Cardiac muscle cell (in vitro differentiated cells and primary cell): ENCODE data around the gene ACIN1. TPM values are rescaled to one million over a fixed set of nuclear protein-coding genes. Genes with fewer than 3 reads are reported as not detected.

Source experiments
- DNase-seq, 2 donors: peaks; one replicate each; pipeline versions ENCODE4 v3.0.0 to v3.0.0-alpha.2; 2010 to 2017; ENCODE audit warnings: low read depth in 1 of 2, low spot score in 1 of 2
- H3K27ac ChIP-seq: fragments of 200-600 bp; sonication (generic); 2 replicates; pipeline ENCODE4 v1.5.1; 2016
- H3K27me3 ChIP-seq: fragments of 200-600 bp; sonication (generic); 2 replicates; pipeline ENCODE4 v1.6.0; 2016; ENCODE audit warnings: control low read depth
- H3K36me3 ChIP-seq: fragments of 200-600 bp; sonication (generic); 2 replicates; pipeline ENCODE4 v1.5.1; 2016; ENCODE audit warnings: control low read depth
- H3K4me1 ChIP-seq: fragments of 200-600 bp; sonication (generic); 2 replicates; pipeline ENCODE4 v1.8.1; 2017; ENCODE audit warnings: low read depth, mild to moderate bottlenecking, mixed run types
- H3K4me3 ChIP-seq: fragments of 200-600 bp; sonication (generic); 2 replicates; pipeline ENCODE4 v1.5.1; 2016; ENCODE audit warnings: mild to moderate bottlenecking
- H3K9me3 ChIP-seq: fragments of 200-600 bp; sonication (generic); 2 replicates; pipeline ENCODE4 v1.5.1; 2017; ENCODE audit warnings: low read depth, mild to moderate bottlenecking, control low read depth
- polyA plus RNA-seq: library from polyadenylated mRNA; unstranded; fragments of >200 nt; fragmentation: Nextera tagmentation; extraction: Ambion mirVana; gene quantifications from 2 replicates; pipeline ENCODE4 v1.2.1, GENCODE V29; 2016
- total RNA-seq: library from RNA; depleted of rRNA; stranded (reverse); fragments of >200 nt; gene quantifications from 2 replicates; pipeline ENCODE4 v1.2.3, GENCODE V29; 2016
- TF ChIP-seq, protein P1 (sequence below): IDR thresholded peaks from 2 replicates; pipeline ENCODE4 v1.5.1; 2012; ENCODE audit warnings: low read depth, mild to moderate bottlenecking, low read length

ACIN1 gene, protein sequence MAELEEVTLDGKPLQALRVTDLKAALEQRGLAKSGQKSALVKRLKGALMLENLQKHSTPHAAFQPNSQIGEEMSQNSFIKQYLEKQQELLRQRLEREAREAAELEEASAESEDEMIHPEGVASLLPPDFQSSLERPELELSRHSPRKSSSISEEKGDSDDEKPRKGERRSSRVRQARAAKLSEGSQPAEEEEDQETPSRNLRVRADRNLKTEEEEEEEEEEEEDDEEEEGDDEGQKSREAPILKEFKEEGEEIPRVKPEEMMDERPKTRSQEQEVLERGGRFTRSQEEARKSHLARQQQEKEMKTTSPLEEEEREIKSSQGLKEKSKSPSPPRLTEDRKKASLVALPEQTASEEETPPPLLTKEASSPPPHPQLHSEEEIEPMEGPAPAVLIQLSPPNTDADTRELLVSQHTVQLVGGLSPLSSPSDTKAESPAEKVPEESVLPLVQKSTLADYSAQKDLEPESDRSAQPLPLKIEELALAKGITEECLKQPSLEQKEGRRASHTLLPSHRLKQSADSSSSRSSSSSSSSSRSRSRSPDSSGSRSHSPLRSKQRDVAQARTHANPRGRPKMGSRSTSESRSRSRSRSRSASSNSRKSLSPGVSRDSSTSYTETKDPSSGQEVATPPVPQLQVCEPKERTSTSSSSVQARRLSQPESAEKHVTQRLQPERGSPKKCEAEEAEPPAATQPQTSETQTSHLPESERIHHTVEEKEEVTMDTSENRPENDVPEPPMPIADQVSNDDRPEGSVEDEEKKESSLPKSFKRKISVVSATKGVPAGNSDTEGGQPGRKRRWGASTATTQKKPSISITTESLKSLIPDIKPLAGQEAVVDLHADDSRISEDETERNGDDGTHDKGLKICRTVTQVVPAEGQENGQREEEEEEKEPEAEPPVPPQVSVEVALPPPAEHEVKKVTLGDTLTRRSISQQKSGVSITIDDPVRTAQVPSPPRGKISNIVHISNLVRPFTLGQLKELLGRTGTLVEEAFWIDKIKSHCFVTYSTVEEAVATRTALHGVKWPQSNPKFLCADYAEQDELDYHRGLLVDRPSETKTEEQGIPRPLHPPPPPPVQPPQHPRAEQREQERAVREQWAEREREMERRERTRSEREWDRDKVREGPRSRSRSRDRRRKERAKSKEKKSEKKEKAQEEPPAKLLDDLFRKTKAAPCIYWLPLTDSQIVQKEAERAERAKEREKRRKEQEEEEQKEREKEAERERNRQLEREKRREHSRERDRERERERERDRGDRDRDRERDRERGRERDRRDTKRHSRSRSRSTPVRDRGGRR
- total RNA-seq = 95.1 and 151 TPM in 2 replicates
- polyA plus RNA-seq = 41.0 and 45.5 TPM in 2 replicates

GRCh38 chr14:23094666-23095195 lies at the start of gene ACIN1:
Gene ACIN1, minus strand, starts transcription at chr14:23095136. Its CDS starts 24 bp downstream, at chr14:23095112.
- H3K36me3 ChIP-seq = peaks cover 33% of the 10 kb centered on the region
- H3K27me3 ChIP-seq = no peaks in the 10 kb centered on the region
- H3K9me3 ChIP-seq = no peaks in the 10 kb centered on the region
- DNase-seq = peak; percentile 89 to 92
- peak within 1 kb of the TSS; percentile 98 for H3K27ac ChIP-seq
- TF ChIP-seq, protein P1, sequence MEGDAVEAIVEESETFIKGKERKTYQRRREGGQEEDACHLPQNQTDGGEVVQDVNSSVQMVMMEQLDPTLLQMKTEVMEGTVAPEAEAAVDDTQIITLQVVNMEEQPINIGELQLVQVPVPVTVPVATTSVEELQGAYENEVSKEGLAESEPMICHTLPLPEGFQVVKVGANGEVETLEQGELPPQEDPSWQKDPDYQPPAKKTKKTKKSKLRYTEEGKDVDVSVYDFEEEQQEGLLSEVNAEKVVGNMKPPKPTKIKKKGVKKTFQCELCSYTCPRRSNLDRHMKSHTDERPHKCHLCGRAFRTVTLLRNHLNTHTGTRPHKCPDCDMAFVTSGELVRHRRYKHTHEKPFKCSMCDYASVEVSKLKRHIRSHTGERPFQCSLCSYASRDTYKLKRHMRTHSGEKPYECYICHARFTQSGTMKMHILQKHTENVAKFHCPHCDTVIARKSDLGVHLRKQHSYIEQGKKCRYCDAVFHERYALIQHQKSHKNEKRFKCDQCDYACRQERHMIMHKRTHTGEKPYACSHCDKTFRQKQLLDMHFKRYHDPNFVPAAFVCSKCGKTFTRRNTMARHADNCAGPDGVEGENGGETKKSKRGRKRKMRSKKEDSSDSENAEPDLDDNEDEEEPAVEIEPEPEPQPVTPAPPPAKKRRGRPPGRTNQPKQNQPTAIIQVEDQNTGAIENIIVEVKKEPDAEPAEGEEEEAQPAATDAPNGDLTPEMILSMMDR = no peak
- peak within 1 kb of the TSS; percentile 84 for H3K4me3 ChIP-seq
- H3K4me1 ChIP-seq = peaks cover 15% of the 10 kb centered on the region

- H3K36me3 ChIP-seq = no peaks in the 10 kb centered on the region
- peaks cover 7% of the 10 kb centered on the region for H3K4me1 ChIP-seq
- no peaks in the 10 kb centered on the region for H3K9me3 ChIP-seq
- no peak overlapping the region for H3K27ac ChIP-seq
- H3K4me3 ChIP-seq = no peak overlapping the region
- H3K27me3 ChIP-seq = no peaks in the 10 kb centered on the region
- TF ChIP-seq, protein P1 = no peak
- DNase-seq = no peak
Measured at GRCh38 chr14:23143911-23144310, 49.0 kb upstream of the ACIN1 start.

- no peaks in the 10 kb centered on the region for H3K36me3 ChIP-seq
- peaks cover 7% of the 10 kb centered on the region for H3K4me1 ChIP-seq
- TF ChIP-seq, protein P1 = no peak
- H3K27ac ChIP-seq = no peak overlapping the region
- no peak for DNase-seq
- no peak overlapping the region for H3K4me3 ChIP-seq
- H3K9me3 ChIP-seq = no peaks in the 10 kb centered on the region
- H3K27me3 ChIP-seq = no peaks in the 10 kb centered on the region
Measured at GRCh38 chr14:23142826-23143225, 47.9 kb upstream of the ACIN1 start.

GRCh38 chr14:23141706-23142444 lies 46.9 kb upstream of the ACIN1 start:
- Histone ChIP-seq H3K9me3 (no peaks in the 10 kb centered on the region), H3K27ac (no peak overlapping the region), H3K27me3 (no peaks in the 10 kb centered on the region), H3K4me3 (no peak overlapping the region), H3K36me3 (no peaks in the 10 kb centered on the region), H3K4me1 (peaks cover 7% of the 10 kb centered on the region)
- TF ChIP-seq, protein P1 = no peak
- peak in 1 of 2 donors; percentile 90 for DNase-seq
